GM19023 (cell line): ENCODE data around the gene FAF1.
A peak's percentile ranks its signal among the peaks of the same experiment; 100 is the strongest.
"Not testable (repeated sequence)": the region's sequence is repeated elsewhere in the genome, so short reads cannot be mapped to it uniquely, and the experiment has no call there.

ENCODE experiments used
- ATAC-seq: cut with Tn5 transposase; IDR thresholded peaks from one replicate; pipeline ENCODE4 v1.9.1; 2021; ENCODE audit warnings: mild to moderate bottlenecking, moderate library complexity; ENCODE audit not compliant: unreplicated experiment

The FAF1 gene

GRCh38 chr1:50959913-50960844, at the start of gene FAF1:
Gene FAF1, minus strand, starts transcription at chr1:50960267. Its CDS starts 456 bp downstream, at chr1:50959811.
- peak; percentile 83 for ATAC-seq

GRCh38 chr1:51009381-51009780, 49.3 kb upstream of the FAF1 start:
- ATAC-seq = no peak

GRCh38 chr1:51005549-51005948, 45.5 kb upstream of the FAF1 start:
- ATAC-seq = not testable (repeated sequence)

- ATAC-seq = no peak
Observed at GRCh38 chr1:51002516-51002915, 42.4 kb upstream of the FAF1 start.

- no peak for ATAC-seq
Observed at GRCh38 chr1:51000651-51001050, 40.6 kb upstream of the FAF1 start.

- ATAC-seq = no peak
Observed at GRCh38 chr1:51000160-51000559, 40.1 kb upstream of the FAF1 start.

GRCh38 chr1:50999375-50999774, 39.3 kb upstream of the FAF1 start:
- ATAC-seq = not testable (repeated sequence)

- ATAC-seq = no peak
Observed at GRCh38 chr1:50996083-50996482, 36.0 kb upstream of the FAF1 start.

- ATAC-seq = no peak
Observed at GRCh38 chr1:50995651-50996050, 35.6 kb upstream of the FAF1 start.

- ATAC-seq = no peak
Observed at GRCh38 chr1:50994997-50995396, 34.9 kb upstream of the FAF1 start.

GRCh38 chr1:50993645-50994044, 33.6 kb upstream of the FAF1 start:
- ATAC-seq = no peak

- no peak for ATAC-seq
Observed at GRCh38 chr1:50992532-50993318, 32.7 kb upstream of the FAF1 start.

GRCh38 chr1:50989694-50990093, 29.6 kb upstream of the FAF1 start:
- no peak for ATAC-seq

GRCh38 chr1:50986653-50987052, 26.6 kb upstream of the FAF1 start:
- ATAC-seq = no peak

- no peak for ATAC-seq
Observed at GRCh38 chr1:50985094-50985493, 25.0 kb upstream of the FAF1 start.

- no peak for ATAC-seq
Observed at GRCh38 chr1:50983219-50983802, 23.2 kb upstream of the FAF1 start.

- ATAC-seq = no peak
Observed at GRCh38 chr1:50982611-50983010, 22.5 kb upstream of the FAF1 start.

- no peak for ATAC-seq
Observed at GRCh38 chr1:50981741-50982140, 21.7 kb upstream of the FAF1 start.

GRCh38 chr1:50980505-50980904, 20.4 kb upstream of the FAF1 start:
- no peak for ATAC-seq

GRCh38 chr1:50979937-50980336, 19.9 kb upstream of the FAF1 start:
- no peak for ATAC-seq
